Cerebellar nuclear complex (tissue), 1 donor: Measurements from ENCODE around the gene CELF5.

Experiments
- DNase-seq, 2 experiments: peaks; one replicate each; lab custom pipeline; 2025; lab: John Stamatoyannopoulos, UW

Gene CELF5

GRCh38 chr19:3344608-3345598 lies 120.4 kb downstream of the CELF5 start:
- no peak for DNase-seq

GRCh38 chr19:3345850-3346460 lies 121.5 kb downstream of the CELF5 start:
- DNase-seq = no peak
